SK-N-SH treated with all-trans-retinoic acid at 6 μM for 48 hours (cell line): ENCODE results near the gene CILP2.

ENCODE experiments used
- ARNTL ChIP-seq: fragments of 450-650 bp; formaldehyde crosslinking; IDR thresholded peaks from 2 replicates; pipeline ENCODE4 v1.5.0; 2020; ENCODE audit warnings: low read depth, mild to moderate bottlenecking, moderate library complexity, borderline replicate concordance
- CREB5 ChIP-seq: fragments of 250-450 bp; sonication (Bioruptor Pico); IDR thresholded peaks from 2 replicates; pipeline ENCODE4 v1.5.1; 2020; ENCODE audit warnings: low read depth, mild to moderate bottlenecking, moderate library complexity
- CSDC2 ChIP-seq: fragments of 250-450 bp; sonication (Bioruptor Pico); IDR thresholded peaks from 2 replicates; pipeline ENCODE4 v1.5.0; 2020; ENCODE audit warnings: mild to moderate bottlenecking, moderate library complexity
- ESRRG ChIP-seq: fragments of 250-450 bp; sonication (Bioruptor Pico); IDR thresholded peaks from 2 replicates; pipeline ENCODE4 v1.6.1; 2021; ENCODE audit warnings: mild to moderate bottlenecking
- ISL1 ChIP-seq: fragments of 250-450 bp; sonication (Bioruptor Pico); IDR thresholded peaks from 2 replicates; pipeline ENCODE4 v2.1.2; 2022; ENCODE audit warnings: mild to moderate bottlenecking, moderate library complexity
- PATZ1 ChIP-seq: fragments of 250-450 bp; sonication (Bioruptor Pico); IDR thresholded peaks from 2 replicates; pipeline ENCODE4 v1.8.0; 2020; ENCODE audit warnings: mild to moderate bottlenecking, moderate library complexity, borderline replicate concordance
- RARB ChIP-seq: fragments of 250-450 bp; sonication (Bioruptor Pico); IDR thresholded peaks from 2 replicates; pipeline ENCODE4 v1.8.0; 2021; ENCODE audit warnings: mild to moderate bottlenecking, moderate library complexity
- TOX ChIP-seq: fragments of 250-450 bp; sonication (Bioruptor Pico); IDR thresholded peaks from 2 replicates; pipeline ENCODE4 v1.8.0; 2021; ENCODE audit warnings: mild to moderate bottlenecking, moderate library complexity, borderline replicate concordance
- ZC3H10 ChIP-seq: fragments of 250-450 bp; sonication (Bioruptor Pico); IDR thresholded peaks from 2 replicates; pipeline ENCODE4 v1.5.1; 2021; ENCODE audit warnings: mild to moderate bottlenecking, moderate library complexity
- ZNF8 ChIP-seq: fragments of 450-650 bp; formaldehyde crosslinking; IDR thresholded peaks from 2 replicates; pipeline ENCODE4 v1.5.0; 2020; ENCODE audit warnings: mild to moderate bottlenecking, moderate library complexity

GRCh38 chr19:19527371-19527656 lies 10.8 kb upstream of the CILP2 start:
- TF ChIP-seq PATZ1 (CRISPR knock-in tag) (no peak), TOX (CRISPR knock-in tag) (no peak), ARNTL (CRISPR knock-in tag) (no peak), ISL1 (CRISPR knock-in tag) (no peak), ZC3H10 (CRISPR knock-in tag) (no peak), ZNF8 (CRISPR knock-in tag) (no peak), CREB5 (no peak), ESRRG (CRISPR knock-in tag) (no peak), CSDC2 (CRISPR knock-in tag) (no peak), RARB (CRISPR knock-in tag) (no peak)
